ENCODE results near the gene ASTE1.

- TF ChIP-seq ZNF274 (IDR thresholded peaks at IDR 0.05; ENCODE audit: low read depth, low read length) (no peak), SUZ12 (IDR thresholded peaks at IDR 0.05; ENCODE audit: extremely low read depth, insufficient read depth, insufficient read length) (no peak)
These were observed 2.2 kb upstream of the ASTE1 start for GRCh38 chr3:131028844-131029243.
